ENCODE results near the gene NFXL1. TPM values are rescaled to one million over a fixed set of nuclear protein-coding genes. Genes with fewer than 3 reads are reported as not detected.
A peak's percentile ranks its signal among the peaks of the same experiment; 100 is the strongest.

The NFXL1 gene
- total and polyA plus RNA-seq, 5 donors from 2014 or later: 6.3 to 11.2 (median 8.5) TPM

DNA sequence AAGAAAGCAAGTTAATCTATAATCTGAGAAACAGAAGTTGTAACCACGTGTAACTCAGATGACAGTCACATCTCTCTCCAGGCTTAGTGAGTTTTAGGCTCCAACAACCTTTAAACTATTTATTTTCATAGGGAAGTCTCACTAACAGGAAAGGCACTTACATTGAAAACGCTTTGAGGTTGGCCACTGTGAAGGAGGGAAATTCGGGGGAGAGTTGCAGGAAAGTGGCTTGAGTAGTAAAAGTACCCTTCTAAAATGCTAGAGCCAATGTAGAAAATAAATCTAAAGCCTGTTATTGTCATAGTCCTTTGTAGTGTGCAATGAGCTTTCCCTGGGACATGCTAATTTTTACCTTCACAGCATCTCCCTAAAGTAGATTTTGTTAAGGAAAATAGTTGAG lies 995 bp upstream of the NFXL1 start:
- Histone ChIP-seq H3K36me3 (ENCODE audit: control insufficient read depth, insufficient read depth, low read length) (peaks cover 2% of the 10 kb centered on the region), H3K4me1 (ENCODE audit: control insufficient read depth, insufficient read depth, low read length, poor library complexity, severe bottlenecking) (peaks cover 21% of the 10 kb centered on the region), H3K27me3 (ENCODE audit: control insufficient read depth, insufficient read depth, low read length) (no peaks in the 10 kb centered on the region), H3K9me3 (ENCODE audit: control insufficient read depth in 2 of 2, low read length in 2 of 2) (no peaks in the 10 kb centered on the region), H3K27ac (ENCODE audit: insufficient read depth, low read length, poor library complexity, severe bottlenecking) (no peak overlapping the region), H3K4me3 (ENCODE audit: low read depth, low read length) (peak overlapping the region; percentile 87)
- Mint-ChIP-seq H3K27ac (peak overlapping the region in 1 of 3 donors; percentile 5), H3K4me3 (peak overlapping the region in 3 of 4 donors; percentile 96 to 99 (median 98)), H3K4me1 (peaks cover 22 to 36% (median 30%) of the 10 kb centered on the region in 4 donors), H3K36me3 (peaks cover 7% of the 10 kb centered on the region), H3K9me3 (peaks cover 0 to 7% (median 0%) of the 10 kb centered on the region in 7 donors), H3K27me3 (no peaks in the 10 kb centered on the region)
- no peak for ATAC-seq (ENCODE audit: low read depth in 2 of 2)
- DNase-seq: no peak

- H3K27ac Mint-ChIP-seq: peak overlapping the region in 2 of 3 donors; percentile 88 to 99
- peak overlapping the region; percentile 87 for H3K4me3 ChIP-seq (ENCODE audit: low read depth, low read length)
- DNase-seq (no peak), ATAC-seq (ENCODE audit: low read depth in 2 of 2) (no peak)
- H3K27ac ChIP-seq (ENCODE audit: insufficient read depth, low read length, poor library complexity, severe bottlenecking): no peak overlapping the region
- H3K4me1 Mint-ChIP-seq: peaks cover 23 to 38% (median 32%) of the 10 kb centered on the region in 4 donors
- H3K4me1 ChIP-seq (ENCODE audit: control insufficient read depth, insufficient read depth, low read length, poor library complexity, severe bottlenecking): peaks cover 21% of the 10 kb centered on the region
- peak overlapping the region; percentile 96 to 99 (median 97) for H3K4me3 Mint-ChIP-seq
- peaks cover 0 to 7% (median 0%) of the 10 kb centered on the region in 7 donors for H3K9me3 Mint-ChIP-seq
- no peaks in the 10 kb centered on the region for H3K27me3 Mint-ChIP-seq
- peaks cover 6% of the 10 kb centered on the region for H3K36me3 ChIP-seq (ENCODE audit: control insufficient read depth, insufficient read depth, low read length)
- no peaks in the 10 kb centered on the region for H3K27me3 ChIP-seq (ENCODE audit: control insufficient read depth, insufficient read depth, low read length)
- H3K36me3 Mint-ChIP-seq: peaks cover 8% of the 10 kb centered on the region
- no peaks in the 10 kb centered on the region for H3K9me3 ChIP-seq (ENCODE audit: control insufficient read depth in 2 of 2, low read length in 2 of 2)
These were observed 499 bp upstream of the NFXL1 start for GRCh38 chr4:47914926-47915237.

GRCh38 chr4:47913861-47914219 lies 543 bp downstream of the NFXL1 start:
- peak overlapping the region; percentile 95 for H3K4me3 ChIP-seq (ENCODE audit: low read depth, low read length)
- peaks cover 23 to 44% (median 34%) of the 10 kb centered on the region in 4 donors for H3K4me1 Mint-ChIP-seq
- H3K4me3 Mint-ChIP-seq: peak overlapping the region; percentile 96 to 99 (median 97)
- peaks cover 12% of the 10 kb centered on the region for H3K36me3 ChIP-seq (ENCODE audit: control insufficient read depth, insufficient read depth, low read length)
- ATAC-seq (ENCODE audit: low read depth in 2 of 2): no peak
- peaks cover 21% of the 10 kb centered on the region for H3K4me1 ChIP-seq (ENCODE audit: control insufficient read depth, insufficient read depth, low read length, poor library complexity, severe bottlenecking)
- H3K27me3 Mint-ChIP-seq: no peaks in the 10 kb centered on the region
- H3K27ac ChIP-seq (ENCODE audit: insufficient read depth, low read length, poor library complexity, severe bottlenecking): peak overlapping the region; percentile 68
- H3K9me3 Mint-ChIP-seq: peaks cover 0 to 5% (median 0%) of the 10 kb centered on the region in 7 donors
- H3K27me3 ChIP-seq (ENCODE audit: control insufficient read depth, insufficient read depth, low read length): no peaks in the 10 kb centered on the region
- no peaks in the 10 kb centered on the region for H3K9me3 ChIP-seq (ENCODE audit: control insufficient read depth in 2 of 2, low read length in 2 of 2)
- peak overlapping the region; percentile 88 to 99 (median 99) for H3K27ac Mint-ChIP-seq
- H3K36me3 Mint-ChIP-seq: peaks cover 14% of the 10 kb centered on the region
- DNase-seq: peak; percentile 14 to 42 (median 17)

GRCh38 chr4:47913330-47913729 lies 1.1 kb downstream of the NFXL1 start:
- peaks cover 0 to 1% (median 0%) of the 10 kb centered on the region in 7 donors for H3K9me3 Mint-ChIP-seq
- no peaks in the 10 kb centered on the region for H3K27me3 Mint-ChIP-seq
- peak overlapping the region; percentile 88 to 99 (median 99) for H3K27ac Mint-ChIP-seq
- no peaks in the 10 kb centered on the region for H3K27me3 ChIP-seq (ENCODE audit: control insufficient read depth, insufficient read depth, low read length)
- peaks cover 23 to 46% (median 34%) of the 10 kb centered on the region in 4 donors for H3K4me1 Mint-ChIP-seq
- H3K9me3 ChIP-seq (ENCODE audit: control insufficient read depth in 2 of 2, low read length in 2 of 2): no peaks in the 10 kb centered on the region
- ATAC-seq (ENCODE audit: low read depth in 2 of 2): no peak
- peak overlapping the region; percentile 96 to 99 (median 97) for H3K4me3 Mint-ChIP-seq
- no peak overlapping the region for H3K27ac ChIP-seq (ENCODE audit: insufficient read depth, low read length, poor library complexity, severe bottlenecking)
- H3K36me3 Mint-ChIP-seq: peaks cover 18% of the 10 kb centered on the region
- H3K4me3 ChIP-seq (ENCODE audit: low read depth, low read length): peak overlapping the region; percentile 95
- no peak for DNase-seq
- H3K4me1 ChIP-seq (ENCODE audit: control insufficient read depth, insufficient read depth, low read length, poor library complexity, severe bottlenecking): peaks cover 21% of the 10 kb centered on the region
- peaks cover 13% of the 10 kb centered on the region for H3K36me3 ChIP-seq (ENCODE audit: control insufficient read depth, insufficient read depth, low read length)

- Histone ChIP-seq H3K36me3 (ENCODE audit: control insufficient read depth, insufficient read depth, low read length) (peaks cover 52% of the 10 kb centered on the region), H3K27ac (ENCODE audit: insufficient read depth, low read length, poor library complexity, severe bottlenecking) (no peak overlapping the region), H3K9me3 (ENCODE audit: control insufficient read depth in 2 of 2, low read length in 2 of 2) (no peaks in the 10 kb centered on the region), H3K27me3 (ENCODE audit: control insufficient read depth, insufficient read depth, low read length) (no peaks in the 10 kb centered on the region), H3K4me3 (ENCODE audit: low read depth, low read length) (no peak overlapping the region), H3K4me1 (ENCODE audit: control insufficient read depth, insufficient read depth, low read length, poor library complexity, severe bottlenecking) (peaks cover 2% of the 10 kb centered on the region)
- Mint-ChIP-seq H3K4me3 (no peak overlapping the region), H3K27me3 (no peaks in the 10 kb centered on the region), H3K27ac (no peak overlapping the region), H3K9me3 (no peaks in the 10 kb centered on the region), H3K36me3 (peaks cover 38% of the 10 kb centered on the region), H3K4me1 (peaks cover 21 to 40% (median 29%) of the 10 kb centered on the region in 4 donors)
- ATAC-seq (ENCODE audit: low read depth in 2 of 2): no peak
- DNase-seq: no peak
These were observed 7.2 kb downstream of the NFXL1 start for GRCh38 chr4:47907089-47907646.

- no peak overlapping the region for H3K27ac Mint-ChIP-seq
- H3K4me3 Mint-ChIP-seq: no peak overlapping the region
- no peaks in the 10 kb centered on the region for H3K9me3 Mint-ChIP-seq
- no peaks in the 10 kb centered on the region for H3K27me3 ChIP-seq (ENCODE audit: control insufficient read depth, insufficient read depth, low read length)
- no peak overlapping the region for H3K4me3 ChIP-seq (ENCODE audit: low read depth, low read length)
- H3K36me3 Mint-ChIP-seq: peaks cover 33% of the 10 kb centered on the region
- no peak overlapping the region for H3K27ac ChIP-seq (ENCODE audit: insufficient read depth, low read length, poor library complexity, severe bottlenecking)
- ATAC-seq (ENCODE audit: low read depth in 2 of 2): no peak
- H3K4me1 ChIP-seq (ENCODE audit: control insufficient read depth, insufficient read depth, low read length, poor library complexity, severe bottlenecking): no peaks in the 10 kb centered on the region
- H3K4me1 Mint-ChIP-seq: peaks cover 0 to 8% (median 1%) of the 10 kb centered on the region in 4 donors
- H3K9me3 ChIP-seq (ENCODE audit: control insufficient read depth in 2 of 2, low read length in 2 of 2): no peaks in the 10 kb centered on the region
- peaks cover 61% of the 10 kb centered on the region for H3K36me3 ChIP-seq (ENCODE audit: control insufficient read depth, insufficient read depth, low read length)
- no peaks in the 10 kb centered on the region for H3K27me3 Mint-ChIP-seq
- DNase-seq: no peak
These were observed 14.7 kb downstream of the NFXL1 start for GRCh38 chr4:47899639-47900038.

GRCh38 chr4:47891928-47892327 lies 22.5 kb downstream of the NFXL1 start:
- peak in 2 of 3 donors; percentile 14 to 44 for DNase-seq
- Histone ChIP-seq H3K36me3 (ENCODE audit: control insufficient read depth, insufficient read depth, low read length) (peaks cover 60% of the 10 kb centered on the region), H3K4me1 (ENCODE audit: control insufficient read depth, insufficient read depth, low read length, poor library complexity, severe bottlenecking) (peaks cover 5% of the 10 kb centered on the region), H3K27me3 (ENCODE audit: control insufficient read depth, insufficient read depth, low read length) (no peaks in the 10 kb centered on the region), H3K4me3 (ENCODE audit: low read depth, low read length) (peak overlapping the region; percentile 30), H3K9me3 (ENCODE audit: control insufficient read depth in 2 of 2, low read length in 2 of 2) (no peaks in the 10 kb centered on the region), H3K27ac (ENCODE audit: insufficient read depth, low read length, poor library complexity, severe bottlenecking) (no peak overlapping the region)
- Mint-ChIP-seq H3K27ac (peak overlapping the region; percentile 13 to 52 (median 24)), H3K36me3 (peaks cover 48% of the 10 kb centered on the region), H3K4me3 (peak overlapping the region in 1 of 4 donors; percentile 5), H3K27me3 (no peaks in the 10 kb centered on the region), H3K4me1 (peaks cover 14 to 19% (median 17%) of the 10 kb centered on the region in 4 donors), H3K9me3 (no peaks in the 10 kb centered on the region)
- peak in 1 of 2 donors; percentile 37 for ATAC-seq (ENCODE audit: low read depth in 2 of 2)

GRCh38 chr4:47882228-47882627 lies 32.2 kb downstream of the NFXL1 start:
- H3K9me3 ChIP-seq (ENCODE audit: control insufficient read depth in 2 of 2, low read length in 2 of 2): no peaks in the 10 kb centered on the region
- H3K36me3 Mint-ChIP-seq: peaks cover 37% of the 10 kb centered on the region
- H3K4me1 Mint-ChIP-seq: peaks cover 0 to 7% (median 4%) of the 10 kb centered on the region in 4 donors
- DNase-seq: no peak
- no peaks in the 10 kb centered on the region for H3K27me3 ChIP-seq (ENCODE audit: control insufficient read depth, insufficient read depth, low read length)
- H3K27ac Mint-ChIP-seq: peak overlapping the region in 1 of 3 donors; percentile 3
- H3K27ac ChIP-seq (ENCODE audit: insufficient read depth, low read length, poor library complexity, severe bottlenecking): no peak overlapping the region
- H3K36me3 ChIP-seq (ENCODE audit: control insufficient read depth, insufficient read depth, low read length): peaks cover 54% of the 10 kb centered on the region
- H3K4me1 ChIP-seq (ENCODE audit: control insufficient read depth, insufficient read depth, low read length, poor library complexity, severe bottlenecking): no peaks in the 10 kb centered on the region
- H3K4me3 Mint-ChIP-seq: no peak overlapping the region
- ATAC-seq (ENCODE audit: low read depth in 2 of 2): no peak
- no peak overlapping the region for H3K4me3 ChIP-seq (ENCODE audit: low read depth, low read length)
- H3K27me3 Mint-ChIP-seq: no peaks in the 10 kb centered on the region
- H3K9me3 Mint-ChIP-seq: no peaks in the 10 kb centered on the region

All from CD4-positive, CD25-positive, alpha-beta regulatory T cell (primary cell).